ENCODE data around the gene P2RX6. TPM values are rescaled to one million over a fixed set of nuclear protein-coding genes. Genes with fewer than 3 reads are reported as not detected.
"Not testable (repeated sequence)": the region's sequence is repeated elsewhere in the genome, so short reads cannot be mapped to it uniquely, and the experiment has no call there.

P2RX6 gene
- total RNA-seq, 1 donor from 2014 or later = 2.8 TPM

- no peak for DNase-seq (ENCODE audit: extremely low spot score, unreplicated experiment)
- no peak for TF ChIP-seq CTCF (conservative IDR thresholded peaks at IDR 0.05)
- Mint-ChIP-seq H3K27ac (no peak overlapping the region), H3K36me3 (no peaks in the 10 kb centered on the region), H3K27me3 (no peaks in the 10 kb centered on the region), H3K4me1 (ENCODE audit: unreplicated experiment) (peaks cover 16% of the 10 kb centered on the region), H3K4me3 (no peak overlapping the region), H3K9me3 (no peaks in the 10 kb centered on the region)
These were observed 29.0 kb downstream of the P2RX6 start for GRCh38 chr22:21043860-21044535.

- H3K4me3 Mint-ChIP-seq = peak overlapping the region; percentile 93
- peaks cover 16% of the 10 kb centered on the region for H3K4me1 Mint-ChIP-seq (ENCODE audit: unreplicated experiment)
- H3K27ac Mint-ChIP-seq = peak overlapping the region; percentile 79
- H3K36me3 Mint-ChIP-seq = no peaks in the 10 kb centered on the region
- no peak for DNase-seq (ENCODE audit: extremely low spot score, unreplicated experiment)
- no peaks in the 10 kb centered on the region for H3K9me3 Mint-ChIP-seq
- TF ChIP-seq CTCF (conservative IDR thresholded peaks at IDR 0.05) = no peak
- H3K27me3 Mint-ChIP-seq = no peaks in the 10 kb centered on the region
These were observed 30.1 kb downstream of the P2RX6 start for GRCh38 chr22:21044931-21045584.

- Mint-ChIP-seq H3K27me3 (no peaks in the 10 kb centered on the region), H3K4me1 (ENCODE audit: unreplicated experiment) (peaks cover 16% of the 10 kb centered on the region), H3K4me3 (peak within 1 kb of the TSS; percentile 93), H3K9me3 (no peaks in the 10 kb centered on the region), H3K27ac (peak within 1 kb of the TSS; percentile 79), H3K36me3 (no peaks in the 10 kb centered on the region)
- peak; percentile 95 for DNase-seq (ENCODE audit: extremely low spot score, unreplicated experiment)
- TF ChIP-seq CTCF (conservative IDR thresholded peaks at IDR 0.05) = no peak
These were observed 30.8 kb downstream of the P2RX6 start, which contains the start of gene LRRC74B for GRCh38 chr22:21045585-21046294. Gene LRRC74B, plus strand, starts transcription at chr22:21045946. Its CDS starts 41 bp downstream, at chr22:21045987.

- TF ChIP-seq CTCF (conservative IDR thresholded peaks at IDR 0.05) = no peak
- no peak for DNase-seq (ENCODE audit: extremely low spot score, unreplicated experiment)
- Mint-ChIP-seq H3K9me3 (no peaks in the 10 kb centered on the region), H3K27ac (no peak overlapping the region), H3K4me3 (no peak overlapping the region), H3K27me3 (no peaks in the 10 kb centered on the region), H3K4me1 (ENCODE audit: unreplicated experiment) (peaks cover 20% of the 10 kb centered on the region), H3K36me3 (no peaks in the 10 kb centered on the region)
These were observed 32.2 kb downstream of the P2RX6 start for GRCh38 chr22:21047035-21047661.

GRCh38 chr22:21047730-21048129 lies 32.8 kb downstream of the P2RX6 start:
- H3K27me3 Mint-ChIP-seq = no peaks in the 10 kb centered on the region
- no peaks in the 10 kb centered on the region for H3K9me3 Mint-ChIP-seq
- no peak for TF ChIP-seq CTCF (conservative IDR thresholded peaks at IDR 0.05)
- DNase-seq (ENCODE audit: extremely low spot score, unreplicated experiment) = no peak
- H3K36me3 Mint-ChIP-seq = no peaks in the 10 kb centered on the region
- H3K4me3 Mint-ChIP-seq = no peak overlapping the region
- H3K27ac Mint-ChIP-seq = no peak overlapping the region
- H3K4me1 Mint-ChIP-seq (ENCODE audit: unreplicated experiment) = peaks cover 20% of the 10 kb centered on the region

- not testable (repeated sequence) for H3K36me3 Mint-ChIP-seq; H3K9me3 Mint-ChIP-seq; DNase-seq (ENCODE audit: extremely low spot score, unreplicated experiment); H3K4me3 Mint-ChIP-seq; H3K27ac Mint-ChIP-seq; H3K27me3 Mint-ChIP-seq
- H3K4me1 Mint-ChIP-seq (ENCODE audit: unreplicated experiment) = peaks cover 15% of the 10 kb centered on the region
These were observed 33.5 kb downstream of the P2RX6 start for GRCh38 chr22:21048448-21048847.

- H3K4me1 Mint-ChIP-seq (ENCODE audit: unreplicated experiment) = peaks cover 13% of the 10 kb centered on the region
- H3K27me3 Mint-ChIP-seq; H3K9me3 Mint-ChIP-seq; H3K36me3 Mint-ChIP-seq; DNase-seq (ENCODE audit: extremely low spot score, unreplicated experiment); H3K27ac Mint-ChIP-seq; H3K4me3 Mint-ChIP-seq: not testable (repeated sequence)
These were observed 34.0 kb downstream of the P2RX6 start for GRCh38 chr22:21048965-21049364.

All from type B pancreatic cell (in vitro differentiated cells).